Motor neuron (in vitro differentiated cells): ENCODE measurements around the gene PRKCA. TPM values are rescaled to one million over a fixed set of nuclear protein-coding genes. Genes with fewer than 3 reads are reported as not detected.
"Not testable (repeated sequence)": the region's sequence is repeated elsewhere in the genome, so short reads cannot be mapped to it uniquely, and the experiment has no call there.

ENCODE experiments used
- ATAC-seq, 8 experiments: fragments of 200-7000 bp; cut with Tn5 transposase; replicated peaks in 6 of 8; 2 replicates each; pipeline ENCODE4 v1.8.0; 2021; ENCODE audit warnings: mild to moderate bottlenecking in 8 of 8, moderate library complexity in 8 of 8
- H3K27ac ChIP-seq, 2 donors: fragments of 250-450 bp; sonication (Bioruptor Pico); 2 replicates each; pipeline ENCODE4 v1.9.0; 2021; ENCODE audit warnings: antibody characterized with exemption in 2 of 2, mild to moderate bottlenecking in 2 of 2, moderate library complexity in 1 of 2
- H3K4me1 ChIP-seq, 2 donors: fragments of 250-450 bp; sonication (Bioruptor Pico); replicated peaks in 1 of 2; 2 replicates each; pipeline ENCODE4 v1.6.1; 2021; ENCODE audit warnings: antibody characterized with exemption in 2 of 2, mild to moderate bottlenecking in 2 of 2, moderate library complexity in 1 of 2
- H3K4me3 ChIP-seq, 5 donors: fragments of 250-450 bp; sonication (Bioruptor Pico); 2 replicates each; pipeline ENCODE4 v1.9.0; 2021; ENCODE audit warnings: antibody characterized with exemption in 5 of 5, mild to moderate bottlenecking in 5 of 5, moderate library complexity in 4 of 5
- WGBS, 10 experiments: fragments of 450-650 bp; shearing (Covaris generic); methylation state at CpG; one replicate each; pipeline ENCODE4 v1.0.0; 2022; 5-methylcytosine and 5-hydroxymethylcytosine counted together
- in situ Hi-C, 9 experiments: fragments of 400-800 bp; cut with MboI; loops; one replicate each; pipeline ENCODE4 v1.15.0; 2021; ENCODE audit warnings: low sequenced_read_pairs in 9 of 9, low pct_unique_long_range_greater_than_20kb in 2 of 9; ENCODE audit not compliant: unreplicated experiment in 9 of 9
- total RNA-seq, 8 experiments: library from RNA; unstranded; fragments of 300-600 nt; gene quantifications; 2 replicates each; pipeline versions ENCODE4 v1.2.3 to v1.2.4, GENCODE V29; 2022

PRKCA gene
- total RNA-seq, 8 experiments from 2014 or later, result 5.6 to 38.8 (median 8.7) TPM

- H3K4me1 ChIP-seq, result peaks cover 4 to 6% of the 10 kb centered on the region in 2 donors
- no peak overlapping the region for H3K27ac ChIP-seq
- in situ Hi-C loops, result no loop called here
- 68 to 100% (median 89%) methylated on average over 1 to 6 of the region's 8 CpGs; no CpG with 5 or more reads in 2 of the 10 experiments for WGBS, 10 experiments
- H3K4me3 ChIP-seq, result no peak overlapping the region
- no peak for ATAC-seq
Measured at GRCh38 chr17:66481271-66481670, 178.9 kb downstream of the PRKCA start.

- 61 to 100% (median 85%) methylated on average over 1 to 8 of the region's 8 CpGs for WGBS, 10 experiments
- Histone ChIP-seq H3K27ac (no peak overlapping the region), H3K4me3 (no peak overlapping the region), H3K4me1 (no peaks in the 10 kb centered on the region)
- ATAC-seq, result no peak
- in situ Hi-C loops, result no loop called here
Measured at GRCh38 chr17:66483906-66484305, 181.5 kb downstream of the PRKCA start.

- Histone ChIP-seq H3K27ac (no peak overlapping the region), H3K4me3 (no peak overlapping the region), H3K4me1 (no peaks in the 10 kb centered on the region)
- ATAC-seq, result no peak
- whole genome bisulfite sequencing, 10 experiments, result 28 to 89% (median 67%) methylated on average over 3 to 8 of the region's 9 CpGs; no CpG with 5 or more reads in 2 of the 10 experiments
- in situ Hi-C loops, result no loop called here
Measured at GRCh38 chr17:66485309-66485947, 183.0 kb downstream of the PRKCA start.

- Histone ChIP-seq H3K4me3 (no peak overlapping the region), H3K4me1 (peaks cover under 1 to 2% of the 10 kb centered on the region in 2 donors), H3K27ac (no peak overlapping the region)
- in situ Hi-C loops, result no loop called here
- no peak for ATAC-seq
- WGBS, 10 experiments, result 76 to 100% (median 94%) methylated on average over 1 to 3 of the region's 3 CpGs
Measured at GRCh38 chr17:66487121-66487520, 184.7 kb downstream of the PRKCA start.

- in situ Hi-C loops, result no loop called here
- no peak overlapping the region for H3K4me3 ChIP-seq
- peaks cover 5 to 11% of the 10 kb centered on the region in 2 donors for H3K4me1 ChIP-seq
- WGBS, 10 experiments, result 55 to 90% (median 76%) methylated on average over 2 to 4 of the region's 5 CpGs; no CpG with 5 or more reads in 1 of the 10 experiments
- H3K27ac ChIP-seq, result no peak overlapping the region
- ATAC-seq, result no peak
Measured at GRCh38 chr17:66487981-66488468, 185.6 kb downstream of the PRKCA start.

- Histone ChIP-seq H3K27ac (no peak overlapping the region), H3K4me1 (peaks cover 10 to 20% of the 10 kb centered on the region in 2 donors), H3K4me3 (no peak overlapping the region)
- in situ Hi-C loops, result no loop called here
- 5 to 100% (median 82%) methylated on average over 1 to 4 of the region's 4 CpGs for WGBS, 10 experiments
- ATAC-seq, result no peak
Measured at GRCh38 chr17:66488864-66489263, 186.5 kb downstream of the PRKCA start.

GRCh38 chr17:66489576-66489975, 187.2 kb downstream of the PRKCA start:
- 57 to 100% (median 92%) methylated on average over 2 to 3 of the region's 3 CpGs; no CpG with 5 or more reads in 2 of the 10 experiments for WGBS, 10 experiments
- H3K4me3 ChIP-seq, H3K27ac ChIP-seq, ATAC-seq, in situ Hi-C loops: not testable (repeated sequence)
- H3K4me1 ChIP-seq, result peaks cover 10 to 26% of the 10 kb centered on the region in 2 donors

- H3K4me1 ChIP-seq, result peaks cover 10 to 27% of the 10 kb centered on the region in 2 donors
- 72 to 100% (median 91%) methylated on average over 1 to 2 of the region's 2 CpGs; no CpG with 5 or more reads in 5 of the 10 experiments for WGBS, 10 experiments
- in situ Hi-C loops, result no loop called here
- no peak for ATAC-seq
- H3K4me3 ChIP-seq, result no peak overlapping the region
- no peak overlapping the region for H3K27ac ChIP-seq
Measured at GRCh38 chr17:66491213-66491612, 188.8 kb downstream of the PRKCA start.

- H3K27ac ChIP-seq, result no peak overlapping the region
- ATAC-seq, result no peak
- WGBS, 10 experiments, result 83 to 100% (median 90%) methylated on average over 1 to 3 of the region's 3 CpGs; no CpG with 5 or more reads in 5 of the 10 experiments
- H3K4me3 ChIP-seq, result no peak overlapping the region
- in situ Hi-C loops, result no loop called here
- H3K4me1 ChIP-seq, result peaks cover 10 to 28% of the 10 kb centered on the region in 2 donors
Measured at GRCh38 chr17:66491665-66492064, 189.3 kb downstream of the PRKCA start.

- Histone ChIP-seq H3K4me3 (no peak overlapping the region), H3K4me1 (peaks cover 10 to 28% of the 10 kb centered on the region in 2 donors), H3K27ac (no peak overlapping the region)
- in situ Hi-C loops, result no loop called here
- ATAC-seq, result no peak
- 57 to 100% (median 100%) methylated on average over 1 to 3 of the region's 4 CpGs; no CpG with 5 or more reads in 3 of the 10 experiments for WGBS, 10 experiments
Measured at GRCh38 chr17:66492080-66492479, 189.7 kb downstream of the PRKCA start.

- Histone ChIP-seq H3K4me3 (no peak overlapping the region), H3K27ac (peak overlapping the region; percentile 63 to 83), H3K4me1 (peaks cover 10 to 28% of the 10 kb centered on the region in 2 donors)
- WGBS, 10 experiments, result 40 to 100% (median 71%) methylated on average over 1 to 4 of the region's 6 CpGs; no CpG with 5 or more reads in 1 of the 10 experiments
- ATAC-seq, result peak in 5 of 8 experiments; percentile 38 to 62 (median 58)
- in situ Hi-C loops, result no loop called here
Measured at GRCh38 chr17:66492561-66493005, 190.2 kb downstream of the PRKCA start.

GRCh38 chr17:66493283-66494019, 191.0 kb downstream of the PRKCA start:
- ATAC-seq, result peak in 6 of 8 experiments; percentile 19 to 63 (median 50)
- in situ Hi-C loops, result no loop called here
- H3K4me1 ChIP-seq, result peaks cover 13 to 28% of the 10 kb centered on the region in 2 donors
- WGBS, 10 experiments, result 7 to 90% (median 50%) methylated on average over 2 to 4 of the region's 4 CpGs; no CpG with 5 or more reads in 3 of the 10 experiments
- peak overlapping the region in 1 of 2 donors; percentile 83 for H3K27ac ChIP-seq
- no peak overlapping the region for H3K4me3 ChIP-seq
